ENCODE measurements around the gene NKIRAS2.
A peak's percentile ranks its signal among the peaks of the same experiment; 100 is the strongest.

Gene NKIRAS2

DNA sequence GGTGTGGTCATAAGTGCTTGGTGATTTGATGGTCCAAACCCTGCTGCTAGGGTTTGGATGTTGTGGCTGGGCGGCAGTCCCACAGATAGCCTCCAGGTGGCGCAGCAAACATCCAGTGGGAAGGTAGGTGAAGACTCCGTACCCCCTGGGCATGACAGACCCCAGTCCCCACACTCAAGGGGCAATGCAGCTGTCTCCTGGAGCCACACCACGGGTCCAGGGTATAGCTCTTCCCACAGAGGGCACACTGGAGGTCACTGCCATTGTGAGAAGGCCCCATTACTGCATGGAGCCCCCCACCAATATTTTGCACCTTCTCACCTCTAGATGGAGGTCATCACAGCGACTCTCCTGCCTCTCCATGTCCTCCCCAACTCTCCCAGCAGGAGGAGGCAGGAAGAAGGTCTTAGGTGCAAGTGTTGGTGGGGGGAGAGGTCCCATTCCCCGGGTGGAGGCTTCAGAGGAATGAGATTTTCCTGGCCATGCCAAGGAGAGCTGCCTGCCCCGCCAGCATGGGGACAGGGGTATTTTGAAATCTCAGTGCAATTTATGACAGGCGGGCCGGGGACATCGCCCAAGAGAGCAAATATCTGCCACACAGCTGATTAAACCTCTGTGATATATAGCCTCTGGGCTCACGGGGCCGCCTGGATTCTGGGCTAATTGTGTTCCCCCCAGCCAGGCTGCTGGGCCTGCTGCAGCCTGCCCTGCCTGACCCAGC lies 47.6 kb downstream of the NKIRAS2 start:
- TF ChIP-seq POLR2A (IDR thresholded peaks at IDR 0.05; ENCODE audit: low read depth, low read length) = no peak
- DNase-seq (ENCODE audit: insufficient read length, low spot score) = peak; percentile 72
- no peak for FAIRE-seq

DNA sequence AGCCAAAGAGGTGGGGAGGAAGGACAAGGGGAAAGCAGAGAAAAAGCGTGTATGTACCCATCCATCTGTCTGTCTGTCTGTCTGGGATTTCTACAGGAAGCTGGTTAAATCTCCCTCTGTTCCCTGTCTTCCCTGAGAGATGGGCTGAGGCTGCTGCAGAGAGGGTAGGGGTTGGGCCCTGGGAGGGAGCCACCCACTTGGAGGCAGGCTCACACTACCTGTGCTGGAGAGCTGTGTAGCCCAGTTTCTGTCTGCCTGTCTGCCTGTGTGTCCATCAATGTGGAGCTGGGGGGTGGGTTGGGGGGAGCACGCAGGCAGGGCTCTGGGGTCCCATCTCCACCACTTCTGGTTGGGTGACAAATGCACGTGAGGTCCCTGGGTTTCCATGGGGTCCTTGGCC lies 49.1 kb downstream of the NKIRAS2 start:
- DNase-seq (ENCODE audit: insufficient read length, low spot score) = no peak
- TF ChIP-seq POLR2A (IDR thresholded peaks at IDR 0.05; ENCODE audit: low read depth, low read length) = no peak
- no peak for FAIRE-seq

DNA sequence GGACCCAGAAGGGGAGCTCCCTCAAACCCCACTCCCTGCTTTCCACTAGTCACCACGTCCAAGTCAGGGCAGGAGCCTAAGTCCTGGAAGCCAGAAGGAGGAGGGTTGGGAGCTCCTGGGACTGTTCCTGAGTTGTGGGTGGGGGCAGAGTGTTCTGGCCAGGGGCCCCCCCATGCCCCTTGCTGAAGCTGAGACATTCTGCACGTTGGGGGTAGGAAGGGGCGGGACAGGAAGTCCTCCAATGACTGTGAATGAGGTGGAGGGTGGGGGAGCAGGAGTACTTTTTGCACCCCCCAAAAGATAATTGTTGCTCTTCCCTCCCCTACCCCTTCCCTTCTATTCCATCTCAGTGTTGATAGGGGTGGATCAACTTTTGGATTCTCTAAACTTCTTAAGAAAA lies 51.9 kb downstream of the NKIRAS2 start:
- no peak for DNase-seq (ENCODE audit: insufficient read length, low spot score)
- no peak for TF ChIP-seq POLR2A (IDR thresholded peaks at IDR 0.05; ENCODE audit: low read depth, low read length)
- FAIRE-seq = no peak

DNA sequence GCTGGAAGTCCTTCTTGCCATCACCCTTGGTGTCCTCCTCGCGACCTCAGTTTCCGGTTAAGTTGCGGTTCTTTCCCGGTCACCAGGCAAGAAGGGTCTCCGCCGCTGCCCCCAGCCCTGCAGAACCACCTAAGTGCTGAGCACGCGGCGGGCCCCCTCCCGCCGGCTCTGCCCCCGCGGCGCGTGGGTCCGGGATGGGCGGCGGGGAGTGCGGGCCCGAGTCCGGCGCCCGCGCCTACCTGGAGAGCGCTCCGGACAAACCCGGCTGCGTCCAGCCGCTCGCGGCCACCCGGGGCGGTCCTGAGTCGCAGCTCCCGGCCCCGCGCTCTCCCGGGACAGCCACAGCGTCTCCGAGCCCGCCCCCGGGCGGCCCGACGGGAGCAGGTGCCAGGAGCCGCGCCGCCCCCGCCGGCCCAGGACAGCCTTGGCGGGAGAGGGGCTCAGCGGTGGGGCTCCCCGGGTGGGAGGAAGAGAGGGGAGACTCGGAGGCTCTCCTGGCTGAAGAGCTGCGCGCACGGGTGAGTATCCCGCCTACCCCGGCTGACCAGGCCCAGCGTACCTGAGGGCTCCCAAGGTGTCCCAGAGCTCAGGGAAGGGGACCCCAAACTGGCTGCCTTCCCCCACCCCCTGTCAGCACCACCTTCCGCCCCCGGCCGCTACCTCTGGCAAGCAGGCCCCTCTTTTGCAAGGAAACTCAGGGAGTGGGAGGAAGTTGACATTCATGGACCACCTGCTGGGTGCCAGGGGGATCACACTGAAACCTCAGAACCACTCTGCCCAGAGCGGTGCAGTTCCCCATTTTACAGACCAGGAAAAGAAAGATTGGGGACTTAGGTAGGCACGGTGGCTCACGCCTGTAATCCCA lies 52.7 kb downstream of the NKIRAS2 start:
- TF ChIP-seq POLR2A (IDR thresholded peaks at IDR 0.05; ENCODE audit: low read depth, low read length) = no peak
- DNase-seq (ENCODE audit: insufficient read length, low spot score) (no peak), FAIRE-seq (no peak)
